Naive thymus-derived CD4-positive, alpha-beta T cell (primary cell): ENCODE results near the gene ANKLE1. TPM values are rescaled to one million over a fixed set of nuclear protein-coding genes. Genes with fewer than 3 reads are reported as not detected.
"Not testable (repeated sequence)": the region's sequence is repeated elsewhere in the genome, so short reads cannot be mapped to it uniquely, and the experiment has no call there.

Experiments
- ATAC-seq: fragments of 150-1000 bp; cut with Tn5 transposase; 2 replicates; pipeline ENCODE4 v1.10.0; 2021; ENCODE audit warnings: mild to moderate bottlenecking, moderate library complexity
- CTCF ChIA-PET: fragments of 350-600 bp; sonication (Branson Sonifier 250); formaldehyde crosslinking; loops from one replicate; lab custom pipeline; 2021; ENCODE audit warnings: antibody characterized with exemption; lab: Charles Lee
- POLR2A ChIA-PET: fragments of 350-600 bp; sonication (Branson Sonifier 250); formaldehyde crosslinking; loops from one replicate; lab custom pipeline; 2021; ENCODE audit warnings: antibody characterized with exemption, inconsistent platforms; lab: Charles Lee
- DNase-seq, 9 donors: peaks; one replicate each; pipeline versions ENCODE4 v3.0.0 to v3.0.0-alpha.2; 2020 to 2022; ENCODE audit warnings: mixed read lengths in 1 of 9
- H3K27ac ChIP-seq: one replicate; pipeline ENCODE4 v1.7.0; 2013; ENCODE audit warnings: mild to moderate bottlenecking, low read depth, low read length, moderate library complexity
- H3K27me3 ChIP-seq, 2 donors: one replicate each; pipeline ENCODE4 v1.7.0; 2013; ENCODE audit warnings: low read length in 2 of 2, mild to moderate bottlenecking in 2 of 2, moderate library complexity in 2 of 2; ENCODE audit not compliant: control insufficient read depth in 2 of 2, insufficient read depth in 2 of 2
- H3K36me3 ChIP-seq, 3 experiments: 1 replicate in 2 of 3; 2 replicates in 1 of 3; pipeline ENCODE4 v1.7.0; 2013; ENCODE audit warnings: low read length in 3 of 3, mild to moderate bottlenecking in 3 of 3, moderate library complexity in 1 of 3; ENCODE audit not compliant: insufficient read depth in 3 of 3, control insufficient read depth in 2 of 3
- H3K4me1 ChIP-seq, 2 donors: one replicate each; pipeline ENCODE4 v1.7.0; 2013; ENCODE audit warnings: low read length in 2 of 2, mild to moderate bottlenecking in 2 of 2, moderate library complexity in 1 of 2; ENCODE audit not compliant: control insufficient read depth in 2 of 2, insufficient read depth in 2 of 2
- H3K4me3 ChIP-seq: 2 replicates; pipeline ENCODE4 v1.7.0; 2013; ENCODE audit warnings: mild to moderate bottlenecking, low read length
- H3K9me3 ChIP-seq, 3 experiments: 1 replicate in 2 of 3; 2 replicates in 1 of 3; pipeline ENCODE4 v1.7.0; 2013; ENCODE audit warnings: low read length in 3 of 3; ENCODE audit not compliant: control insufficient read depth in 2 of 3
- H3K27ac Mint-ChIP-seq, 9 donors: one replicate each; pipeline ENCODE4 v1.8.0; 2020 to 2022; ENCODE audit warnings: mixed read lengths in 9 of 9, mild to moderate bottlenecking in 8 of 9, moderate library complexity in 5 of 9, inconsistent platforms in 2 of 9
- H3K27me3 Mint-ChIP-seq, 5 donors: one replicate each; pipeline ENCODE4 v1.8.0; 2021 to 2022; ENCODE audit warnings: mixed read lengths in 5 of 5, mild to moderate bottlenecking in 1 of 5
- H3K36me3 Mint-ChIP-seq, 5 donors: one replicate each; pipeline ENCODE4 v1.8.0; 2020 to 2022; ENCODE audit warnings: mixed read lengths in 5 of 5, mild to moderate bottlenecking in 3 of 5, inconsistent platforms in 1 of 5
- H3K4me1 Mint-ChIP-seq, 7 donors: one replicate each; pipeline ENCODE4 v1.8.0; 2020 to 2022; ENCODE audit warnings: mixed read lengths in 7 of 7, mild to moderate bottlenecking in 3 of 7, inconsistent platforms in 1 of 7
- H3K4me3 Mint-ChIP-seq, 10 donors: one replicate each; pipeline ENCODE4 v1.8.0; 2020 to 2022; ENCODE audit warnings: mild to moderate bottlenecking in 10 of 10, mixed read lengths in 10 of 10, moderate library complexity in 6 of 10, inconsistent platforms in 2 of 10
- H3K9me3 Mint-ChIP-seq, 11 donors: one replicate each; pipeline ENCODE4 v1.8.0; 2020 to 2022; ENCODE audit warnings: mixed read lengths in 11 of 11, mild to moderate bottlenecking in 4 of 11, inconsistent platforms in 1 of 11, moderate library complexity in 1 of 11
- intact Hi-C, 2 donors: fragments of 100-400 bp; cut with micrococcal nuclease; formaldehyde crosslinking; loops; one replicate each; pipeline ENCODE4 v1.15.1; 2023
- polyA plus RNA-seq, 2 donors: library from polyadenylated mRNA; unstranded; fragments of 300-500 nt; fragmentation: Illumina TruSeq; gene quantifications; one replicate each; pipeline ENCODE4 v1.2.3, GENCODE V29; 2021
- total RNA-seq, 6 experiments: library from RNA in 5 of 6; stranded (reverse) in 5 of 6; gene quantifications; 1 replicate in 5 of 6; 2 replicates in 1 of 6; pipeline ENCODE4 v1.2.3 and lab custom pipeline; 2021 to 2026

Gene ANKLE1
- total and polyA plus RNA-seq, 7 experiments from 2014 or later, result 0.29 to 5.5 (median 3.2) TPM; not detected in 1

- H3K4me3 Mint-ChIP-seq, result no peak overlapping the region
- intact Hi-C loops, result no loop called here
- peaks cover 0 to 5% (median 0%) of the 10 kb centered on the region in 11 donors for H3K9me3 Mint-ChIP-seq
- ChIA-PET CTCF (interaction anchor here (0.6 to 5.4 kb wide), 3 partner anchors 27 to 220 kb away, joined by 3 to 31 read pairs (median 3); partner anchors contain the start of gene BABAM1), POLR2A (no interaction called here)
- H3K4me1 ChIP-seq, result peaks cover 0 to 5% of the 10 kb centered on the region in 2 donors
- no peak overlapping the region for H3K27ac ChIP-seq
- peaks cover 0 to 11% (median 0%) of the 10 kb centered on the region in 5 donors for H3K36me3 Mint-ChIP-seq
- H3K9me3 ChIP-seq, result no peaks in the 10 kb centered on the region
- peak in 4 of 9 donors; percentile 27 to 76 (median 38) for DNase-seq
- no peaks in the 10 kb centered on the region for H3K27me3 ChIP-seq
- H3K4me1 Mint-ChIP-seq, result peaks cover 0 to 7% (median 5%) of the 10 kb centered on the region in 7 donors
- no peak overlapping the region for H3K4me3 ChIP-seq
- no peak overlapping the region for H3K27ac Mint-ChIP-seq
- H3K27me3 Mint-ChIP-seq, result peaks cover 0 to 5% (median 0%) of the 10 kb centered on the region in 5 donors
- peaks cover 0 to 14% (median 0%) of the 10 kb centered on the region in 3 experiments for H3K36me3 ChIP-seq
- no peak for ATAC-seq
Observed at GRCh38 chr19:17294051-17294891, 12.6 kb downstream of the ANKLE1 start.

GRCh38 chr19:17295551-17295950, 13.8 kb downstream of the ANKLE1 start:
- H3K4me3 ChIP-seq, intact Hi-C loops, H3K4me3 Mint-ChIP-seq, DNase-seq, H3K27ac ChIP-seq, H3K4me1 Mint-ChIP-seq, ATAC-seq, H3K9me3 ChIP-seq, H3K27ac Mint-ChIP-seq, POLR2A ChIA-PET, H3K9me3 Mint-ChIP-seq, H3K27me3 ChIP-seq, H3K27me3 Mint-ChIP-seq, H3K4me1 ChIP-seq: not testable (repeated sequence)
- CTCF ChIA-PET, result interaction anchor here (0.5 to 5.4 kb wide), 2 partner anchors 90 to 143 kb away, joined by 6 to 31 read pairs; no protein-coding TSS in a partner anchor
- peaks cover 0 to 11% (median 0%) of the 10 kb centered on the region in 5 donors for H3K36me3 Mint-ChIP-seq
- peaks cover 0 to 14% (median 0%) of the 10 kb centered on the region in 3 experiments for H3K36me3 ChIP-seq

GRCh38 chr19:17296273-17296672, 14.6 kb downstream of the ANKLE1 start:
- H3K9me3 Mint-ChIP-seq, result peaks cover 0 to 5% (median 0%) of the 10 kb centered on the region in 11 donors
- H3K36me3 Mint-ChIP-seq, result peaks cover 0 to 11% (median 0%) of the 10 kb centered on the region in 5 donors
- H3K27ac ChIP-seq, result no peak overlapping the region
- H3K9me3 ChIP-seq, result no peaks in the 10 kb centered on the region
- no peak overlapping the region for H3K4me3 ChIP-seq
- H3K4me1 ChIP-seq, result peaks cover 0 to 5% of the 10 kb centered on the region in 2 donors
- peaks cover under 1 to 7% (median 5%) of the 10 kb centered on the region in 7 donors for H3K4me1 Mint-ChIP-seq
- H3K27me3 ChIP-seq, result no peaks in the 10 kb centered on the region
- H3K27me3 Mint-ChIP-seq, result no peaks in the 10 kb centered on the region
- ChIA-PET POLR2A (interaction anchor here (2.1 kb wide), 1 partner anchor 13 kb away, joined by 7 read pairs; the partner anchor contains the start of gene DDA1), CTCF (interaction anchor here (0.5 to 5.4 kb wide), 3 partner anchors 90 to 228 kb away, joined by 3 to 31 read pairs (median 6); no protein-coding TSS in a partner anchor)
- peaks cover 0 to 14% (median 0%) of the 10 kb centered on the region in 3 experiments for H3K36me3 ChIP-seq
- no peak overlapping the region for H3K4me3 Mint-ChIP-seq
- no peak overlapping the region for H3K27ac Mint-ChIP-seq
- DNase-seq (no peak), ATAC-seq (no peak)
- intact Hi-C loops, result no loop called here

DNA sequence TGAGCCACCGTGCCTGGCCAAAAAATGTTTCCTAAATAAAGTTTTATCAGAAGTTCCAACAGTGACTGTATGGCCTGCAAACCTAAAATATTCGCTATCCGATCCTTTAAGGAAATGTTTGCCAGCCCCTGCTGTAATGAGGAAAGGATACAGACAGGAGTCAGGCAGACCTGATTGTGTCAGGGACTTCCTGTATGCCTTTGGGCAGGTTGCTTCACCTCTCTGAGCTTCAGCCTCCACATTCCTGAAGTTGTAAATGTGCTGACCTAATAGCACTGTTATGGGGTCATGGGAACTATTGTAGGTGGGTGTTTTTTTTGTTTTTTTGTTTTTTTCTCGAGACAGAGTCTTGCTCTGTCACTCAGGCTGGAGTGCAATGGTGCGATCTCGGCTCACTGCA, 15.3 kb downstream of the ANKLE1 start:
- ChIA-PET POLR2A (interaction anchor here (2.1 kb wide), 1 partner anchor 12 kb away, joined by 7 read pairs; the partner anchor contains the start of gene DDA1), CTCF (interaction anchor here (0.5 to 0.6 kb wide), 3 partner anchors 8 to 108 kb away, joined by 3 to 5 read pairs (median 3); no protein-coding TSS in a partner anchor)
- Mint-ChIP-seq H3K4me1 (peaks cover 6 to 11% (median 8%) of the 10 kb centered on the region in 7 donors), H3K9me3 (peaks cover 0 to 5% (median 0%) of the 10 kb centered on the region in 11 donors), H3K4me3 (no peak overlapping the region), H3K36me3 (peaks cover 0 to 11% (median 0%) of the 10 kb centered on the region in 5 donors), H3K27ac (no peak overlapping the region), H3K27me3 (no peaks in the 10 kb centered on the region)
- no peak overlapping the region for H3K27ac ChIP-seq
- no peak for DNase-seq
- no peaks in the 10 kb centered on the region for H3K27me3 ChIP-seq
- peaks cover 0 to 5% of the 10 kb centered on the region in 2 donors for H3K4me1 ChIP-seq
- intact Hi-C loops, result no loop called here
- H3K9me3 ChIP-seq, result no peaks in the 10 kb centered on the region
- no peak overlapping the region for H3K4me3 ChIP-seq
- no peak for ATAC-seq
- peaks cover 0 to 14% (median 0%) of the 10 kb centered on the region in 3 experiments for H3K36me3 ChIP-seq

GRCh38 chr19:17300992-17301619, 19.4 kb downstream of the ANKLE1 start:
- no peak for DNase-seq

More at GRCh38 chr19:17300992-17301619, 19.4 kb downstream of the ANKLE1 start:
- Mint-ChIP-seq H3K36me3 (peaks cover 0 to 11% (median 0%) of the 10 kb centered on the region in 5 donors), H3K9me3 (peaks cover 0 to 5% (median 0%) of the 10 kb centered on the region in 11 donors), H3K4me3 (peak overlapping the region in 1 of 10 donors; percentile 84), H3K27ac (no peak overlapping the region), H3K4me1 (peaks cover 12 to 33% (median 30%) of the 10 kb centered on the region in 7 donors), H3K27me3 (no peaks in the 10 kb centered on the region)
- ChIA-PET CTCF (no interaction called here), POLR2A (interaction anchor here (0.6 kb wide), 1 partner anchor 406 kb away, joined by 3 read pairs; no protein-coding TSS in a partner anchor)
- intact Hi-C loops, result loop anchor here (10.0 kb wide), 2 partner anchors 806 to 1224 kb away; partner anchors contain the start of genes C19orf44 (in 1 of the 2), CALR3 (in 1 of the 2) and ELL (in 1 of the 2)
- Histone ChIP-seq H3K36me3 (peaks cover 0 to 12% (median 0%) of the 10 kb centered on the region in 3 experiments), H3K27ac (no peak overlapping the region), H3K9me3 (no peaks in the 10 kb centered on the region), H3K27me3 (no peaks in the 10 kb centered on the region), H3K4me1 (peaks cover 7 to 14% of the 10 kb centered on the region in 2 donors), H3K4me3 (no peak overlapping the region)
- ATAC-seq, result no peak
